Activated CD4-positive, alpha-beta T cell treated with anti-CD3 and anti-CD28 coated beads, Interleukin-2, amount 10 ng/mL, durations not matched to agents 24 days and 14 days (primary cell): ENCODE results near the gene WWC2. TPM values are rescaled to one million over a fixed set of nuclear protein-coding genes. Genes with fewer than 3 reads are reported as not detected.

Experiments
- DNase-seq: peaks from one replicate; pipeline ENCODE4 v3.0.0; 2022
- H3K27ac Mint-ChIP-seq: one replicate; pipeline ENCODE4 v1.8.0; 2022; ENCODE audit warnings: mild to moderate bottlenecking, mixed read lengths
- H3K27me3 Mint-ChIP-seq: one replicate; pipeline ENCODE4 v1.8.0; 2022; ENCODE audit warnings: mixed read lengths
- H3K36me3 Mint-ChIP-seq: one replicate; pipeline ENCODE4 v1.8.0; 2022; ENCODE audit warnings: low read depth, mild to moderate bottlenecking, mixed read lengths
- H3K4me1 Mint-ChIP-seq: one replicate; pipeline ENCODE4 v1.8.0; 2021; ENCODE audit warnings: mixed read lengths
- H3K4me3 Mint-ChIP-seq: one replicate; pipeline ENCODE4 v1.8.0; 2022; ENCODE audit warnings: mild to moderate bottlenecking, moderate library complexity, mixed read lengths
- H3K9me3 Mint-ChIP-seq: one replicate; pipeline ENCODE4 v1.8.0; 2021; ENCODE audit warnings: mixed read lengths
- intact Hi-C: fragments of 100-400 bp; cut with micrococcal nuclease; formaldehyde crosslinking; loops from one replicate; pipeline ENCODE4 v1.15.1; 2023
- total RNA-seq: library from RNA; stranded (reverse); gene quantifications from 2 replicates; pipeline ENCODE4 v1.2.3, GENCODE V29; 2022

The WWC2 gene
- total RNA-seq, 1 donor from 2014 or later, result 0.40 TPM

GRCh38 chr4:183195534-183195933 lies 96.5 kb downstream of the WWC2 start:
- H3K4me3 Mint-ChIP-seq, result no peak overlapping the region
- intact Hi-C loops, result no loop called here
- no peak for DNase-seq
- no peaks in the 10 kb centered on the region for H3K9me3 Mint-ChIP-seq
- H3K27me3 Mint-ChIP-seq, result peaks cover 35% of the 10 kb centered on the region
- H3K27ac Mint-ChIP-seq, result no peak overlapping the region
- no peaks in the 10 kb centered on the region for H3K4me1 Mint-ChIP-seq
- H3K36me3 Mint-ChIP-seq, result no peaks in the 10 kb centered on the region

GRCh38 chr4:183197140-183197539 lies 98.1 kb downstream of the WWC2 start:
- H3K4me3 Mint-ChIP-seq, result no peak overlapping the region
- H3K27me3 Mint-ChIP-seq, result peaks cover 30% of the 10 kb centered on the region
- intact Hi-C loops, result no loop called here

DNA sequence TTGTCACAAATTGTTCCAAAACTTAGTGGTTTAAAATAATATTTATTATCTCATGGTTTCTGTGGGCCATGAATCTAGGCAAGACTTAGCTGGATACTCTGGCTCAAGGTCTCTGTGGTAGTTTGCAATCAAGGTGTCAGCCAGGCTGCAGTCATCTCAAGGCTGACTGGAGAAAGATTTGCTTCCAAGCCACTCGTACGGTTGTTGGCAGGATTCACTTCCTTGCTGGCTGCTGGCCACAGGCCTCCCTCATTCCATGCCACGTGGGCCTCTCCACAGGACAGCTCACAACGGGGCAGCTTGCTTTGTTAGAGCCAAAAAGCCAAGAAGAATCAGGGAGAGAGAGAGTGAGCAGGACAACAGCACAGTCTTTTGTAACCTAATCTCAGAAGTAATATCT lies 101.4 kb downstream of the WWC2 start:
- no peak for DNase-seq
- Mint-ChIP-seq H3K27ac (no peak overlapping the region), H3K4me3 (no peak overlapping the region), H3K9me3 (no peaks in the 10 kb centered on the region), H3K27me3 (peaks cover 13% of the 10 kb centered on the region), H3K4me1 (no peaks in the 10 kb centered on the region), H3K36me3 (no peaks in the 10 kb centered on the region)
- intact Hi-C loops, result no loop called here

More at GRCh38 chr4:183197140-183197539, 98.1 kb downstream of the WWC2 start:
- DNase-seq, result no peak
- H3K27ac Mint-ChIP-seq, result no peak overlapping the region
- H3K4me1 Mint-ChIP-seq, result no peaks in the 10 kb centered on the region
- no peaks in the 10 kb centered on the region for H3K9me3 Mint-ChIP-seq
- H3K36me3 Mint-ChIP-seq, result no peaks in the 10 kb centered on the region

GRCh38 chr4:183201331-183201730 lies 102.3 kb downstream of the WWC2 start:
- no peaks in the 10 kb centered on the region for H3K4me1 Mint-ChIP-seq
- peaks cover 7% of the 10 kb centered on the region for H3K27me3 Mint-ChIP-seq

DNA sequence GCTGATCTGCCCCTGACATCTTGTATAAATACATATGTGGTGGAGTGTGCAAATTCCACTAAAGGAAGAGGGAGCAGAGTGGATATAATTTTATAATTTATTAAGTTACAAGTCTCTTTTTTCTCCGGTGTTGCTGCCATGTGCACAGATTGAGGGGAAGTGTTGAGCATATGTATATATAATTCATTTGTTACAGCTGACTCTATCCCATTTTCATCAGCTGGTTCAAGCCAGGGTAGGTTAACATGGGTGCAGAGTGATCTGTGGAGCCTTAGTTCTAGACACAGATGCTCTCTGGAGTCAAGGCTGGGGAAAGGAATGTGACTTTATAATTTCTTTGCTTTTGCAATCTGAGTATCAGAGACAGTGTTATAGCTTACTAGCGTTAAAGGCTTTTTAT lies 103.5 kb downstream of the WWC2 start:
- H3K9me3 Mint-ChIP-seq, result no peaks in the 10 kb centered on the region

More at GRCh38 chr4:183201331-183201730, 102.3 kb downstream of the WWC2 start:
- Mint-ChIP-seq H3K4me3 (no peak overlapping the region), H3K36me3 (no peaks in the 10 kb centered on the region), H3K27ac (no peak overlapping the region), H3K9me3 (no peaks in the 10 kb centered on the region)
- intact Hi-C loops, result no loop called here
- DNase-seq, result no peak

GRCh38 chr4:183204793-183205192 lies 105.7 kb downstream of the WWC2 start:
- Mint-ChIP-seq H3K4me1 (no peaks in the 10 kb centered on the region), H3K27ac (no peak overlapping the region), H3K27me3 (peaks cover 4% of the 10 kb centered on the region), H3K9me3 (no peaks in the 10 kb centered on the region), H3K4me3 (no peak overlapping the region), H3K36me3 (no peaks in the 10 kb centered on the region)
- intact Hi-C loops, result no loop called here
- DNase-seq, result no peak

More for the DNA sequence above, 103.5 kb downstream of the WWC2 start:
- no peak overlapping the region for H3K27ac Mint-ChIP-seq
- H3K27me3 Mint-ChIP-seq, result peaks cover 7% of the 10 kb centered on the region
- no peak for DNase-seq
- H3K4me3 Mint-ChIP-seq, result no peak overlapping the region
- no peaks in the 10 kb centered on the region for H3K4me1 Mint-ChIP-seq
- H3K36me3 Mint-ChIP-seq, result no peaks in the 10 kb centered on the region
- intact Hi-C loops, result no loop called here

DNA sequence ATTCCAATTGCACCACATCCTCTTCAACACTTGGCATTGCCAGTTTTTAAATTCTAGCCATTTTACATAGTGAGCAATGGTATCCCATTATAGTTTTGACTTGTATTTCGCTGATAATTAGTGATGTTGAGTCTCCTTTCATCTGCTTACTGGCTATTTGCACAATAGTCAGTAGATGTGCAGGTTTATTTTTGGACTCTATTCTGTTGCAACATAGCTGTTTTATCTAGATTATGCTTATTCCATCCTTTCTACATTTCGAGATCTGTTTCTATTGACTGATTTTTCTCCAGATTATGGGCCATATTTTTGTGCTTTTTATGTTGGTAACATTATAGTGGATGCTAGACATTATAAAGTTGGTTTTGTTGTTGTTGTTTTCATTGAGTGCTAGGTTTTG lies 106.1 kb downstream of the WWC2 start:
- Mint-ChIP-seq H3K4me1 (no peaks in the 10 kb centered on the region), H3K4me3 (no peak overlapping the region), H3K36me3 (no peaks in the 10 kb centered on the region), H3K27me3 (peaks cover 2% of the 10 kb centered on the region), H3K27ac (no peak overlapping the region), H3K9me3 (no peaks in the 10 kb centered on the region)
- intact Hi-C loops, result no loop called here
- DNase-seq, result no peak

DNA sequence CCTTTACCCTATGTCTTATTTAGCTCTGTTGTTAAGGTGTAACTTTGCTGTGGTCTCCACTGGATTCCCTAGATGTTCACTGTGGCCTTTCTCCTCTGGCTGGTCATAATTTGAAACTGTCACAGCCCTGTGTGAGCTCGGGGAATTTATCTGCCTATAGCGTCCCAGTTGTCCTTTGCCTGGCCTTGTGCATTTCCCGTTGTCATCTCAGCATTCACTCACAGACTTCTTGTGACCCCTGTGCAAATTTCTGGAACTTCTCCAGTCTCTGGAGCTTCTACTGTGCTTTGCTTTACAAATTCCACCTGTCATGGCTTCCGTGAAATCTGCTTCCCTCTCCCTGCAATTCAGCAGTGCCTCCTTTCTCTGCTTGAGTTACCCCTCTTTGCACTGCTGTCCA lies 106.7 kb downstream of the WWC2 start:
- Mint-ChIP-seq H3K9me3 (no peaks in the 10 kb centered on the region), H3K36me3 (no peaks in the 10 kb centered on the region), H3K27ac (no peak overlapping the region), H3K4me3 (no peak overlapping the region), H3K4me1 (no peaks in the 10 kb centered on the region), H3K27me3 (peaks cover 2% of the 10 kb centered on the region)
- intact Hi-C loops, result no loop called here
- no peak for DNase-seq

- intact Hi-C loops, result no loop called here
Measured at GRCh38 chr4:183211533-183211932, 112.5 kb downstream of the WWC2 start.

GRCh38 chr4:183213996-183214395 lies 114.9 kb downstream of the WWC2 start:
- H3K4me1 Mint-ChIP-seq, result no peaks in the 10 kb centered on the region
- H3K4me3 Mint-ChIP-seq, result no peak overlapping the region
- no peaks in the 10 kb centered on the region for H3K27me3 Mint-ChIP-seq
- no peaks in the 10 kb centered on the region for H3K9me3 Mint-ChIP-seq
- no peak for DNase-seq
- intact Hi-C loops, result no loop called here
- H3K36me3 Mint-ChIP-seq, result no peaks in the 10 kb centered on the region
- no peak overlapping the region for H3K27ac Mint-ChIP-seq

More at GRCh38 chr4:183211533-183211932, 112.5 kb downstream of the WWC2 start:
- no peaks in the 10 kb centered on the region for H3K4me1 Mint-ChIP-seq
- DNase-seq, result no peak
- no peaks in the 10 kb centered on the region for H3K9me3 Mint-ChIP-seq
- H3K4me3 Mint-ChIP-seq, result no peak overlapping the region
- no peaks in the 10 kb centered on the region for H3K36me3 Mint-ChIP-seq
- no peaks in the 10 kb centered on the region for H3K27me3 Mint-ChIP-seq
- H3K27ac Mint-ChIP-seq, result no peak overlapping the region

DNA sequence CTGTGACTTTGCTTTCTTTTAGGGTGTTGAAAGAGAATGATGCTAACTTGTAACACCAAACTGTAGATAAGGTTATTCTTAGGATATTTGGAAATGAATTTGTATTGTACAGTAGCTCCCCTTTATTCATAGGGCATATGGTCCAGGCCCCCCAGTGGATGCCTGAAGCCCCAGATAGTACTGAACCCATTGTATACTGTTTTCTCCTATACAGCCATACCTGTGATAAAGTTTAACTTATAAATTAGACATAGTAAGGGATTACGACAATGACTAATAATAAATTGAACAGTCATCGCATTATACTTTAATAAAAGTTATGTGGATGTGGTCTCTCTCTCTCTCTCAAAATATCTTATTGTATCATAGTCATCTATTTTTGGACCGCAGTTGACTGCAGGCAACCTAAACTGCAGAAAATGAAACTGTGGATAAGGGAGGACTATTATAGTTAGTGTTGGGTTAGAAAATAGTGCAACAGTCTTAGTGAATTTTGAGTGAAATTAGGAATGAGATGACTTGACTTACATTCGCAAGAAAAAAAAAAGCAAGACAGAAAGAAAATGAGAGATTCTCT lies 115.9 kb downstream of the WWC2 start:
- no peaks in the 10 kb centered on the region for H3K4me1 Mint-ChIP-seq

GRCh38 chr4:183220236-183220635 lies 121.2 kb downstream of the WWC2 start:
- Mint-ChIP-seq H3K36me3 (no peaks in the 10 kb centered on the region), H3K9me3 (no peaks in the 10 kb centered on the region), H3K27ac (no peak overlapping the region), H3K4me1 (no peaks in the 10 kb centered on the region), H3K27me3 (no peaks in the 10 kb centered on the region), H3K4me3 (no peak overlapping the region)
- no peak for DNase-seq
- intact Hi-C loops, result no loop called here

More for the DNA sequence above, 115.9 kb downstream of the WWC2 start:
- Mint-ChIP-seq H3K27me3 (no peaks in the 10 kb centered on the region), H3K27ac (no peak overlapping the region), H3K4me3 (no peak overlapping the region), H3K9me3 (no peaks in the 10 kb centered on the region), H3K36me3 (no peaks in the 10 kb centered on the region)
- intact Hi-C loops, result no loop called here
- DNase-seq, result no peak

- no peaks in the 10 kb centered on the region for H3K36me3 Mint-ChIP-seq
- H3K4me3 Mint-ChIP-seq, result no peak overlapping the region
- H3K27ac Mint-ChIP-seq, result no peak overlapping the region
- no peaks in the 10 kb centered on the region for H3K9me3 Mint-ChIP-seq
- H3K27me3 Mint-ChIP-seq, result peaks cover 2% of the 10 kb centered on the region
- DNase-seq, result no peak
- no peaks in the 10 kb centered on the region for H3K4me1 Mint-ChIP-seq
- intact Hi-C loops, result no loop called here
Measured at GRCh38 chr4:183223053-183223452, 124.0 kb downstream of the WWC2 start.

- intact Hi-C loops, result no loop called here
- no peak for DNase-seq
- Mint-ChIP-seq H3K9me3 (no peaks in the 10 kb centered on the region), H3K27me3 (peaks cover 2% of the 10 kb centered on the region), H3K36me3 (no peaks in the 10 kb centered on the region), H3K4me3 (no peak overlapping the region), H3K4me1 (no peaks in the 10 kb centered on the region), H3K27ac (no peak overlapping the region)
Measured at GRCh38 chr4:183229397-183229796, 130.3 kb downstream of the WWC2 start.
